ENCODE data around the gene DICER1.

The DICER1 gene

DNA sequence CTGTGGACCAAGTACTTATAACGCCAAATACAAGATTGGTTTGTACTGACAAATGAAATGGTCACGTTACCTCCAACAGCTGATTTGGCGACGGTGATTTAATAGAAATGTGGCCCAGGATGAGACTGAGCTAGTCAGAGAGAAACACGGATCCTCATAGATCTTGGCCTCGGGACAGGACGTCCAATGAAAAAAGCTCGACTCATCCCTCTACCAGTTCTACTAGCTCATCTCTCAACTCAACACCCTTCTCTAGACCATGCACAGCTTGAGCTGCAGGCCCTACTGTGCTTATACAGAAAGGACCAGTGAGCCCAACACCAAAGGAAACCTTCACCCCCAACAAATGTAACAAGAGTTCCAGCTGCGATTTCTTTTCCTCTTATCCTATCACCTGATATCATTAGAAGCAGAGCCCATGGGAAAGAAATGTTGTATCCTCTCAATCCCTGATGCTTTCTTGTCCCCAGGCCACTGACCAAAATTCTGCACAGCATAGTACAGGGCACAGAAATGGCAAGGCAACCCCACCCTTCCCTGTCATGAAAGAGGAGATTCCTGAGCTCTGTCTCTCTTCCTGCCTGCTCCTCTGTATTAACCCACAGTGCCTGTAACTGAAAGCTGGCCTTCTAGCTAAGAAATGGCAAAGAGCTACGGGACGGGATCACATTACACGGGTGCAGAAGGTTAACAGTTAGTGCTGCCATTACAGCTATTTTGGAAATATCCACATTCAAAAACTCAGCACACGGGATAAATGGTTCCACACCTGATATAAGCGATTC lies 39.2 kb downstream of the DICER1 start:
- TF ChIP-seq CTCF (IDR thresholded peaks at IDR 0.05; ENCODE audit: low read depth, low read length, poor library complexity, severe bottlenecking) (no peak), EZH2phosphoT487 (IDR thresholded peaks at IDR 0.05; ENCODE audit: borderline replicate concordance, low read length) (no peak)

GRCh38 chr14:95113476-95113875 lies 43.9 kb downstream of the DICER1 start:
- Histone ChIP-seq H3K36me3 (ENCODE audit: control insufficient read depth, low read length) (peaks cover 89% of the 10 kb centered on the region), H4K20me1 (ENCODE audit: control insufficient read depth, insufficient read depth, low read depth, low read length) (no peaks in the 10 kb centered on the region), H3K4me1 (ENCODE audit: control insufficient read depth, low read length) (no peaks in the 10 kb centered on the region), H3K9me3 (ENCODE audit: control insufficient read depth, insufficient read depth, low read length) (no peaks in the 10 kb centered on the region), H3K9me2 (replicated peaks; ENCODE audit: control insufficient read depth, low read length) (no peaks in the 10 kb centered on the region), H3K27me3 (ENCODE audit: control insufficient read depth, low read length) (no peaks in the 10 kb centered on the region), H3F3A (ENCODE audit: control insufficient read depth, insufficient read depth) (peaks cover 4% of the 10 kb centered on the region; the same call in 1 of the 2 replicates), H3K79me2 (ENCODE audit: control insufficient read depth, low read length) (no peaks in the 10 kb centered on the region), H3K4me2 (ENCODE audit: low read length) (no peak overlapping the region), H3K27ac (ENCODE audit: low read depth, low read length) (no peak overlapping the region), H3K4me3 (ENCODE audit: low read length) (no peak overlapping the region)
- TF ChIP-seq EZH2phosphoT487 (IDR thresholded peaks at IDR 0.05; ENCODE audit: borderline replicate concordance, low read length) (no peak), CTCF (IDR thresholded peaks at IDR 0.05; ENCODE audit: low read depth, low read length, poor library complexity, severe bottlenecking) (no peak)

More for the DNA sequence above, 39.2 kb downstream of the DICER1 start:
- Histone ChIP-seq H3K27ac (ENCODE audit: low read depth, low read length) (no peak overlapping the region), H3K9me2 (replicated peaks; ENCODE audit: control insufficient read depth, low read length) (no peaks in the 10 kb centered on the region), H3K9me3 (ENCODE audit: control insufficient read depth, insufficient read depth, low read length) (no peaks in the 10 kb centered on the region), H3K4me2 (ENCODE audit: low read length) (no peak overlapping the region), H3K4me3 (ENCODE audit: low read length) (no peak overlapping the region), H3K4me1 (ENCODE audit: control insufficient read depth, low read length) (no peaks in the 10 kb centered on the region), H3F3A (ENCODE audit: control insufficient read depth, insufficient read depth) (peaks cover 4% of the 10 kb centered on the region; the same call in 1 of the 2 replicates), H3K27me3 (ENCODE audit: control insufficient read depth, low read length) (no peaks in the 10 kb centered on the region), H3K36me3 (ENCODE audit: control insufficient read depth, low read length) (peaks cover 77% of the 10 kb centered on the region), H4K20me1 (ENCODE audit: control insufficient read depth, insufficient read depth, low read depth, low read length) (no peaks in the 10 kb centered on the region), H3K79me2 (ENCODE audit: control insufficient read depth, low read length) (0 out of 2 replicates have a peak, but pooled peaks cover 2% of the 10 kb centered on the region)

DNA sequence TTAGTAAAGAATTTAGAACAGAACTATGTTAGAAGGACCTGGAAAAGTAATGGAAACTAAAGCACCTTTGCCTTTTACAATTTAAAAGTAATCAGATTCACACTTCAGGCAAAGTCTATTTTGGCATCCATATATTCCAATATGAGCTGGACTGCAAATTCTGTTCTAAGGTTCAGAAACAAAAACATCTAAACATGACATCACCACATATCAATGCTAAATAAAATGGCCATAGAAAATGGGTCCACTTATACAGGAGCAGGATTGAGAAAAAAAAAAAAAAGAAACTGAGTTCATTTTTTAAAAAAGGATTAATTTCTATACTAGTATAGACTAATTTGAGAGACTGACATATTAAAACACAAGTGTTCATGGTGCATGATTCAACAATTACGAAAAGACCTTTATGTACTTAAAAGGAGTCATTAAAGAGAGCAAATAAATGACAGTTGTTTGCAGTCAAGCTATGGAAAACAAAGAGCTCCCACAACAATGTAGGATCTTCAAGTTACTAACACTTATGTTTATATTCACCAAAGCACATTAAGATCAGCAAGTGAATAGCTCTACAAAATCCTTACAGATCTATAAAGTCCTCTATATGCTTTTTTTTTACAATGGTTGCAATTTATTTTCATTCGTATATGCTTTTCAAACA lies 45.7 kb downstream of the DICER1 start:
- no peaks in the 10 kb centered on the region for H3K27me3 ChIP-seq (ENCODE audit: control insufficient read depth, low read length)
- no peak overlapping the region for H3K4me2 ChIP-seq (ENCODE audit: low read length)
- H3K9me3 ChIP-seq (ENCODE audit: control insufficient read depth, insufficient read depth, low read length): no peaks in the 10 kb centered on the region
- no peak overlapping the region for H3K4me3 ChIP-seq (ENCODE audit: low read length)
- no peaks in the 10 kb centered on the region for H4K20me1 ChIP-seq (ENCODE audit: control insufficient read depth, insufficient read depth, low read depth, low read length)
- TF ChIP-seq EZH2phosphoT487 (IDR thresholded peaks at IDR 0.05; ENCODE audit: borderline replicate concordance, low read length): no peak
- no peak for TF ChIP-seq CTCF (IDR thresholded peaks at IDR 0.05; ENCODE audit: low read depth, low read length, poor library complexity, severe bottlenecking)
- H3K27ac ChIP-seq (ENCODE audit: low read depth, low read length): no peak overlapping the region
- H3F3A ChIP-seq (ENCODE audit: control insufficient read depth, insufficient read depth): no peaks in the 10 kb centered on the region
- no peaks in the 10 kb centered on the region for H3K9me2 ChIP-seq (replicated peaks; ENCODE audit: control insufficient read depth, low read length)
- no peaks in the 10 kb centered on the region for H3K79me2 ChIP-seq (ENCODE audit: control insufficient read depth, low read length)
- no peaks in the 10 kb centered on the region for H3K4me1 ChIP-seq (ENCODE audit: control insufficient read depth, low read length)
- H3K36me3 ChIP-seq (ENCODE audit: control insufficient read depth, low read length): peaks cover 89% of the 10 kb centered on the region

Data from DOHH2 (cell line).